Fibroblast of skin of back (primary cell): ENCODE data around the gene KRT16.
"Not testable (repeated sequence)": the region's sequence is repeated elsewhere in the genome, so short reads cannot be mapped to it uniquely, and the experiment has no call there.

Experiments
- DNase-seq: peaks from one replicate; pipeline ENCODE4 v3.0.0-alpha.2; 2013

Gene KRT16

GRCh38 chr17:41582061-41582968 lies 30.3 kb downstream of the KRT16 start:
- not testable (repeated sequence) for DNase-seq

DNA sequence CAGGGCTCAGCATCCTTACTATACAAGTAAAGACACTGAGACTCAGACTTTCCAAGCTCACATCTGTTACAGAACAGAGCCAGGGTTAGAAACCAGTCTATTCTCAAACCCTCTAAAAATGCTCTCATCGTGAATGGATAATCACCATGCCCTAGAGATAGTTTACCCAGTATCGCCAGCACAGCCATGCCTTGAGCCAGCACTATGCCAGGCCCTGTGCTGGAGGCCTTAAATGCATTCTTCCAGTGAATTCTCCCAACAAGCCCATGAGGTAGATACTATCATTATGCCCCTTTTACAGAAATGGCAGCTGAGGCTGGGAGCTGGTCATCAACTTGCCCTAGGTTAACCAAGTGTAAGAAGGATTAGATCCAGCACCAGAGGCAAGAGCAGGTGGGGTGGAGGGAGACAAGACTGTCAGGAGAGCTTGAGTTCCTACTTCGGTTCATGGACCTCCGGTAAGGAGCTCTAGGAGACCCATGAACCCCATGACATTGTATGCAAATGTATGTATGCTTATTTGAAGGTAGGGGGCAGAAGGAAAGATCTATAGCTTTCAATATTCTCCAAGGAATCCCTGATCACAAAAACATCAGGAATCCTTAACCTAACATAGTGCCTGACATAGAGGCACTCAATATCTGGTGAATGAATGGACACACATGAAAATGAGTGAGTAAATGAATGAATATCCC lies 31.1 kb downstream of the KRT16 start:
- no peak for DNase-seq

GRCh38 chr17:41580687-41581365 lies 31.7 kb downstream of the KRT16 start:
- peak; percentile 42 for DNase-seq

- DNase-seq = no peak
These were observed 32.4 kb downstream of the KRT16 start for GRCh38 chr17:41580244-41580575.

DNA sequence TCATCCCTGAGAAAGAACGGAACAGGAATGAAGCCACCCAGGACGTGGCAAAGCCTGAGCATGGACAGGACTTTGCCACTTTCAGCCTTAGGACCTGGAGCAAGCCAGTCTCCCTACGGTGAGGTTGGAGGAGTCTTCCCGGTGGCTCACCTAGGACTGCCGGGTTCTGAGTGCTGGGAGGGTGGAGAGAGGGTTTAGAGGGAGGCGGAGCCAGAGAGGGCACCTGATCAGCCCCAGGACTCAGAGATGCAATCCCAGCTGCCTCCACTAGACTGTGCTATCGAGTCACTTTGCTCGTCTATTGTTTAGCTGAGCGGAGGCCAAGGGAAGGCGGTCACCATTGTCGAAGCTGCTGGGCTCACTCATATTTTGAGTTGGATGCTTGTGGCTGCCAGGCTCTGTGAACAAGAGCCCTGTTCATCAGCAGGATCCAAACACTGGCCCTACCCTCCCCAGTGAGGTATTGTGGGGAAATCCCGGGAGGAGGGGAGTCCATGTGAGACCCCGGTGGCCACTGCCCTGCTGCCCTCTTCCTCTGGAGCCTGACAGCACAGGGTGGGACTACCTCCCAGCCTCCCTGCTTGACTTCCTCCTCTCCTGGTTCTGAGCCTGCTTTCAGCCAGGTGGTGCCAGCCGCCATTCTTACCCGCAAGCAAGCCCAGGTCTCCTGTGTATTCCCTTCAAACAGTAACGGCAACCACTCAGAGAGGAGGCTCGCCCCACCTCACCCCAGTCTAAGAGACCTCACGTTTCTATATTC lies 32.9 kb downstream of the KRT16 start:
- peak; percentile 81 for DNase-seq

DNA sequence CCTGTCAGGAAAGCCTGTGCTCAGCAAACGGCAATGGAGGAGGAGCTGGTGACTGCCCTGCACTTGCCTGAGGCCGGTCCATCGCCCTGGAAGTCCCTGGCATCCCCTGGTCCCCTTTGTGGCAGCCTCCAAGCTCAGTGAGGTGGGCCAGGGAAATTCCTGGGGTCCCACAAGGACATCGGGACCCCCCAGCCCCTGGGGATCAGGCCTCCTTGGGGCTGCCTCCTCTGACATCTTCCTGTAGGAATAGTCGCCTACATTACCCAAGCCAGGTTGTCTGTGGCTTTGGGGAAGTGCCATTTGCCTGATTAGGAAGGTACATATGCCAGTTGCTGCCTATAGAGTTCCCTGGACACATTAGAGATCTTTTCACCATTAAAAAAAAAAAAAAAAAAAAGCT lies 33.6 kb downstream of the KRT16 start:
- DNase-seq = no peak

DNA sequence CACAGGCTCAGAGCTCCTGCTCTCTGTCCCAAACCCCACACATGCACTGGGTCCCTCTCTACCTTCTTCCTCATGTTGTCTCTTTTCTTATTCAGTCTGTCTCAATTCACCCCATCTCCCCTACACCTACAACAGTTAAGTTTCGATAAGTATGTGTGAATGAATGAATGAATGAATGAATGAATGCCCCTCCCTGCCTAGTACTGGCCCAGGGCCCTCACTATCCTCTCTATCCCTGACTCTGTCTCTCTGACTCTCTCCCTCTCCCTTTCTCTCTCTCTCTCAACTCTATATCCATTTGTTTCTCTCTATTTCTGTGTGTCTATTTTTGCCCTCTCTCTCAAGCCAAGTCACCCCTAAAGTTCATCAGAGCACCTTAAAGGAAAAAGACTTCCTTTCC lies 34.0 kb downstream of the KRT16 start:
- DNase-seq = no peak

DNA sequence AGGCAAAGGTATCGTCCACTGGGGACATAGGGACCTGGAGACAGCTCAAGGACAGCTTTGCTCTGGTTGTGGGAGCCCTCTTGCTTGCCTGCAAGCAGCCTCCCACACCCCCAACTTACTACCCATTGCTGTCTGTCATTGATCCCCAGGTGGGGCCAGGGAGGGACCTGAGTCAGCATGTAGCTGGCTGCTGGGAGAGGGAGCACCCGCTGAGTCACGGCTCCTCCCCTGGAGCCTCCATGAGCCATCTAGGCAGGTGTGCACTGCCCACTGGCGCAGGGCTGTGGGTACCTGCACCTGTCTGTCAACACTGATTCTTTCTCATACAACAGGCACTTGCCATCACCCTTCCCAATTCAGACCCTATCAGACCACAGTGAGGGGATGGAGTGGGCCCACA lies 35.8 kb downstream of the KRT16 start:
- DNase-seq = not testable (repeated sequence)

DNA sequence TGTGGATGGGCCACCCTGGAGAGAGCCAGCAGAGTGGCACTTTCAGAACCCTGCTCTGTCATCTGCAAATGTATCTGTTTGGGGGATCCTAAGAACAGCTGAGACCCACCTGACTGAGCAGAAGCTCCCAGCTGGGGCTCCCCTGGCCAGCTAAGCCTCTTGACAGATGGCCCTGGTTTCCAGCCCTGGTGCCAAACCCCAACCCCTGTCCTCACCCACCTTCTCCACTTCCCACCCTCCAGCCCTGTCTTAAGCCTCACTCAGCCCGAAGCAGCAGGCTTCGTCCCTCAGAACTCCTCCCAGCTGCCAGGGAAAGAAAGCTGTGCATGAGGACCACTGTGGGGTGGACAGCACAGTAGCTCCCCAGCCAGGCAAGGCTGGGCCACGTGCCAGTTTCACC lies 37.2 kb downstream of the KRT16 start:
- no peak for DNase-seq

DNA sequence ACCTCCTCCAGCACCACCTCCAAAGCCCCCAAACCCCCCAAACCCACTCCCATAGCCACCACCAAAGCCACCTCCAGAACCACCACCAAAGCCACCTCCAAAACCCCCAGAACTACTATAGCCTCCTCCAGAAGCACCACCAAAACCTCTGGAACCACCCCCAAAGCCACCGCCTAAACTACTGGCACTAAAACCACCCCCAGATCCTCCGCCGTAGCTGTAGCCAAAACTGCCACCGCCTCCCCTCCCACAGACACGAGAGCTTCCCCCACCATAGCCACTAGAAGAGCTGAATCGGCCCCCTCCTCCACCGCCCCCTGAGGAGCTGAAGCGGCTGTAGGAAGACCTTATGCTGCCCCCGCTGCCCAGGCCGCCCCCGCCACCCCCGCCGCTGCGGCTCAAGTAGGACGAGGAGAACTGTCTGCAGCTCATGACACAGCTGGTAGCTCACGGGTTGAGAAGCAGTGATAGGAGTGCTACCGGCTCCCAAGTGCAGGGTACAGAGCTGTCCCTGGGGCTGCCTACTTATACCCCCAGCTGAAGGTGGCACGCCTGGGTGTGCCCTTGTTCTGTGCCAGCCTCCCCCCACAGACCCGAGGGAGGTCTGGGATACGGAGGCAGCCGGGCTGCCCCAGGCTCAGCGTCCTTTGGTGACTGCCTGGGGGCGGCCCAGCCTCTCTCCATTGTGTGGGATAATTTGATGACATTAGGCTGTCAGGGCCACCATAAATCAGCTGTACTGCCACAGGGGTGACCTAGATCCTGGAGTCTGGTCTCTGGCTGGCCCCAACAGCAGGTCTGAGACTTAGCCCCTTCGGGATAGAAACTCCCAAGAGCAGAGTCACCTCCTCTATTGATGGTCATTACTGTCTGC lies 40.8 kb downstream of the KRT16 start, which contains the start of gene KRT9:
Gene KRT9, minus strand, starts transcription at position 499 of the 874 bp plus-strand sequence. Its CDS starts 67 bp downstream, at position 432.
- DNase-seq = no peak

DNA sequence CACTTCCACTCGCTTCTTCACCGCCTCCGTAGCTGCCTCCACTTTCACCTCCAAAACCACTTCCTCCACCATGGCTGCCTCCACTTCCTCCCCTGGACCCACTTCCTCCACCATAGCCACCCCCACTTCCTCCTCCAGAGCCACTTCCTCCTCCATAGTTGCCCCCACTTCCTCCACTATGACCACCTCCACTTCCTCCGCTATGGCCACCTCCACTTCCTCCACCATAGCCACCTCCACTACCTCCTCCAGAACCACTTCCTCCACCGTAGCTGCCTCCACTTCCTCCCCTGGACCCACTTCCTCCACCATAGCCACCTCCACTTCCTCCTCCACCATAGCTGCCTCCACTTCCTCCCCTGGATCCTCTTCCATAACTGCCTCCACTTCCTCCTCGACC lies 45.2 kb downstream of the KRT16 start:
- no peak for DNase-seq

GRCh38 chr17:41565338-41565737 lies 47.2 kb downstream of the KRT16 start:
- no peak for DNase-seq

DNA sequence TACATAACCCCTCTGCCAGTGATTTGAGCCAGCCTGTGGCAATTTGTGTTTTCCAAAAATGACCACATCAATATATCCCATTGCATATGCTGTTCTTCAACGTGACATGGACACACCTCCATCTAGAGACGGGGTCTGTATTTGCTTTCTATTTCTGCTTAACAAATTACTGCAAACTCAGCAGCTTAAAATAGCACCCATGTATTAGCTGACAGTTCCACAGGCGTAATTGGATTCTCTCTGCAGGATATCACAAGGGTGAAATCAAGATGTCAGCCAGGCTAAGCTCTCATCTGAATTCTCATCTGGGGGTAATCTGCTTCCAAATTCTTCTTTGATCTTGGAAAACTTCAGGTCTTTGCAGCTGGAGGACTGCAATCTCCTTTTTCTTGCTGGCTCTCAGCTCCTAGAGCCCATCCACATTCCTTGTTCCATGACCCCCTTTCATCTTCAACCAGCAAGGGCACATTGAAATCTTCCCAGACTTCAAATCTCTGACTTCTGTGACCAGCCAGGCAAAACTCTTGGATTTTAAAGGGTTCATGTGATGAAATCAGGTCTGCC lies 48.9 kb downstream of the KRT16 start:
- no peak for DNase-seq

DNA sequence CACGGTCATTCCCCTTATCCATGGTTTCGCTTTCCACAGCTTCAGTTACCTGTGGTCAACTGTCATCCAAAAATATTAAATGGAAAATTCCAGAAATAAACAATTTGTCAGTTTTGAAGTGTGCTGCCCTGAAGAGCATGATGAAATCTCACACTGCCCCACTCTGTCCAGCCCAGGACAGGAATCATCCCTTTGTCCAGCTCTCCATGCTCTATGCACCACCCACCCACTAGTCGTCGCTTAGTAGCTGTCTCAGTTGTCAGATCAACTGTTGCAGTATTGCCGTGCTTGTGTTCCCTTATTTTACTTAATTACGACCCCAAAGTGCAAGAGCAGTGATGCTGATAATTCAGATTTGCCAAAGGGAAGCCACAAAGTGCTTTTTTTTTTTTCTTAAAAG lies 51.0 kb downstream of the KRT16 start:
- no peak for DNase-seq
